GM13976 (cell line): ENCODE results near the gene COL13A1.

ENCODE experiments used
- DNase-seq: peaks from one replicate; pipeline ENCODE4 v3.0.0; 2012; ENCODE audit warnings: low spot score
- CTCF ChIP-seq: IDR thresholded peaks from 2 replicates; pipeline ENCODE4 v1.5.1; 2012; ENCODE audit warnings: borderline replicate concordance, mild to moderate bottlenecking; ENCODE audit not compliant: insufficient read depth; ENCODE audit errors: extremely low read depth, missing control alignments, control extremely low read depth
- in situ Hi-C: fragments of 300-500 bp; cut with MboI; formaldehyde crosslinking; loops from one replicate; pipeline ENCODE4 v1.12.0; 2022; ENCODE audit warnings: low sequenced_read_pairs, mixed read lengths, inconsistent platforms; ENCODE audit not compliant: unreplicated experiment

Gene COL13A1

GRCh38 chr10:69955211-69955805 lies 153.6 kb downstream of the COL13A1 start:
- TF ChIP-seq CTCF, result no peak
- in situ Hi-C loops, result no loop called here
- peak; percentile 8 for DNase-seq

- in situ Hi-C loops, result no loop called here
- DNase-seq, result no peak
- TF ChIP-seq CTCF, result no peak
These were observed 154.4 kb downstream of the COL13A1 start for GRCh38 chr10:69955897-69956740.

- DNase-seq, result peak; percentile 10
- in situ Hi-C loops, result no loop called here
- TF ChIP-seq CTCF, result no peak
These were observed 155.1 kb downstream of the COL13A1 start for GRCh38 chr10:69956741-69957230.

GRCh38 chr10:69957241-69957885 lies 155.7 kb downstream of the COL13A1 start:
- DNase-seq, result peak; percentile 23
- in situ Hi-C loops, result no loop called here
- TF ChIP-seq CTCF, result no peak

GRCh38 chr10:69957886-69958555 lies 156.3 kb downstream of the COL13A1 start:
- in situ Hi-C loops, result no loop called here
- peak; percentile 80 for DNase-seq
- TF ChIP-seq CTCF, result peak; percentile 61

- no peak for DNase-seq
- in situ Hi-C loops, result no loop called here
- no peak for TF ChIP-seq CTCF
These were observed 156.8 kb downstream of the COL13A1 start for GRCh38 chr10:69958556-69958902.
